Islet of Langerhans (tissue), 1 donor: ENCODE results near the gene ITGA3.

Experiments
- FAIRE-seq: peaks from one replicate; lab custom pipeline; 2011; peaks lifted over from hg19 to GRCh38; lab: Jason Lieb, UNC

ITGA3 gene

GRCh38 chr17:50130559-50131305 lies 74.8 kb downstream of the ITGA3 start:
- FAIRE-seq = no peak

GRCh38 chr17:50132104-50132794 lies 76.3 kb downstream of the ITGA3 start:
- no peak for FAIRE-seq

- no peak for FAIRE-seq
Observed at GRCh38 chr17:50133028-50133768, 77.3 kb downstream of the ITGA3 start.

GRCh38 chr17:50133769-50134099 lies 77.8 kb downstream of the ITGA3 start:
- no peak for FAIRE-seq

GRCh38 chr17:50134206-50135110 lies 78.5 kb downstream of the ITGA3 start:
- FAIRE-seq = no peak

GRCh38 chr17:50135316-50136095 lies 79.6 kb downstream of the ITGA3 start:
- FAIRE-seq = no peak

- FAIRE-seq = no peak
Observed at GRCh38 chr17:50136096-50136687, 80.3 kb downstream of the ITGA3 start.

GRCh38 chr17:50137042-50137441 lies 81.1 kb downstream of the ITGA3 start:
- FAIRE-seq = no peak

GRCh38 chr17:50139185-50139783 lies 83.4 kb downstream of the ITGA3 start:
- no peak for FAIRE-seq
